NCI-H460 (cell line): ENCODE measurements around the gene CALR. TPM values are rescaled to one million over a fixed set of nuclear protein-coding genes. Genes with fewer than 3 reads are reported as not detected.

Experiments used
- DNase-seq: peaks from one replicate; pipeline ENCODE4 v3.0.0-alpha.2; 2016; ENCODE audit warnings: low read depth; ENCODE audit errors: extremely low read depth
- total RNA-seq: library from RNA; depleted of rRNA; stranded (reverse); fragments of >200 nt; shearing (Covaris generic); gene quantifications from 2 replicates; pipeline ENCODE4 v1.2.3, GENCODE V29; 2014

CALR gene
- total RNA-seq, 1 experiment from 2014 or later, result 378 TPM

DNA sequence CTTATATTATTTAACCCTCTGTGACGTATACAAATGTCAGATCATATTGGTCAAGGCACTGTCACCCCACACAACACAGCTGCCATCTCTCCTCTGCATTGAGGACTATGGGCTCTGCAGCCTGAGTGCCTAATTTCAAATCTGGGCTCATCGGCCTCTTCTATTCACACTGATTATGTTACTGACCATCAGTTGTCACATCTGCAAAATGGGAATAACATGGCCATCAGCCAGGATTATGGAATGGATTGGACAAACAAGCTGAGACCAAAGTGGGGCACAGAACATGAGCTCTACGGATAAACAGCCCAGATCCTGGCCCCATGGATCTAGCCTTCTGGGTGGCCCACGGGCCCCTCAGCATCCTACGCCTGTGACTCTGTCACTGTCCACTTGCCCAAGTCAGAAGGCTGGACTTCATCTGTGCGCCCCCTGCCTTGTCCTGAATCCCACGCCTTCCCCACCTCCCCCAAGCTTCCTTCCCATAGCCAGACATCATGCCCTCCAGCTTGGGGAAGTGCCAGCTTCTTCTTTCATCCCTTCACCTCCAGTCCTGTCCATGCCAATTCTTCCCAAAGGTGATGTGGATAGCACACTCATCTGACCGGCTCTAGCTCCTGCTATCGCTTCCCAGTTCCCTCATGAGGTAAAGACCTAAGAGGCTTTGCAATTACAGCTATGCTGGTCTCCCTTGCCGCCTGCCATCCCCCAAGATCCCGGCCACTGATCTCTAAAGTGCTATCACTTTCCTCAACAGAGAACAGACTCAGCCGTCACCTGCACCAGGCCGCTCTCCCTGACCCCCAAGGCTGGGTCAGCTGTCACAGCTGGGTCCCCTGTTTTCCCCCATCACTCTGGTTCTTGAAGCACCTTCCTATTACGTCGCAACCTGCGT, 5.8 kb upstream of the CALR start:
- DNase-seq, result no peak

DNA sequence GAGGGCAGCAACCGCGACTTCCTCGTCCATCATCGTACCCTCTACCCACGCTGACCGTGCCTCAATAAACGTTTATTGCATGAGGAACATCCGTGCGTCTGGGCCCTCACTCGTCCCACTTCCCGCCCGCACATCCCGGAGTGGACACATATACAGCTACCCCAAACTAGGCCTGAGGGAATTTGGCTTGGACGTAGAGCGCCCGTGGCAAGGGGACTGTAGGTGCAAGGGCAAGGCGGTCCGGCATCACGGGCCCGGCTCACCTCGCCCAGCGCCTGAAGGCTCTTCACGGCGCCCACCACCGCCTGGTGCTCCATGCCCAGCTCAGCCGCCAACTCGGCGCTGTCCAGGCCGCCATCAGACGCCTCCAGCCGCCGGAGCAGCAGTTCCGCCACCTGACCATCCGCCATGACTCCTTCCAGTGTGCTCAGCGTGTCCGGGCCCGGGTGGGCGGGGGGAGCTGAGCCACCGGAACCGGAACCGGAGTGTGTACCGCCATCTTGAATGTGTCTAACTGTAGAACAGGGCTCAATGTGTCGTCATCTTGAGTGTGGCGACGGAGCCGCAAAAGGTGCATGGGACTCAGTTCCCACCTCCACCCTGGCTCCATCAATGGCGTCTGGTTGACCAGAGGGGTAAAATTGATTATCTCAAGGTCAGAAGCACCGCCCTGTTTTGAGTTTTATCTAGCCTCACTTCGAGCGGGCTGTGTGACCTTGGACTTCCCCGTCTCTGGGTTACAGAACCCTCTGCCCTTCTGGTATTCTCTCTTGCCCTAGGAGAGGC, 4.9 kb upstream of the CALR start, which contains the start of gene FARSA:
Gene FARSA, minus strand, starts transcription at position 425 of the 786 bp plus-strand sequence. Its CDS starts 15 bp downstream, at position 410.
- peak; percentile 83 for DNase-seq

DNA sequence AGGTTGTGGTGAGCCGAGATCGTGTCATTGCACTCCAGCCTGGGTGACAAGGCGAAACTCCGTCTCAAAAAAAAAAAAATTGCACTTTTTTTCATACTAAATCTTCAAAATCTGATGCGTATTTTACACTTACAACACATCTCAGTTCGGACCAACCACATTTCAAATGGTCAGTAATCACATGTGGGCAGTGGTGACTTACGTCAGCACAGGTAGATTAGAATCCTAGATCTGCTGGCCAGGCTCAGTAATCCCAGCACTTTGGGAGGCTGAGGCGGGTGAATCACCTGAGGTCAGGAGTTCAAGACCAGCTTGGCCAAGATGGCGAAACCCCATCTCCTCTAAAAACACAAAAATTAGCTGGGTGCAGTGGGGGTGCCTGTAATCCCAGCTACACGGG, 3.3 kb upstream of the CALR start:
- no peak for DNase-seq

DNA sequence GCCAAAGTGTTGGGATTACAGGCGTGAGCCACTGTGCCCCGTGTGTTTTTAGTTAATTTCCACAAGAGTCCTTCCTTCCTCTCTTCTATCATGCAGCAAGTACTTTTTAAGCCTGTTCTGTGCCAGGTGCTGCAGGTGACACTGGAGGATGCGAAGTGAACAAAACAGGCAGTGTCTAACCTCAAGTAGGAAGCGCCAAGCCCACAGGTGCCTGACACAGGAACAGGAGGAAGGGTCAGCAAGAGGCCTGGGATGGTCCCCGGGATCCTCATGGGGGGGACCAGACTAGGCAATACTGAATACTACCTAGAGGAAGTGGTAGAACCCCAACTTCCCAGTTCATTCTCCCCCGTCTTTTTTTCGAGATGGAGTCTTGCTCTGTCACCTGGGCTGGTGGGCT, 1.8 kb upstream of the CALR start:
- DNase-seq, result no peak

DNA sequence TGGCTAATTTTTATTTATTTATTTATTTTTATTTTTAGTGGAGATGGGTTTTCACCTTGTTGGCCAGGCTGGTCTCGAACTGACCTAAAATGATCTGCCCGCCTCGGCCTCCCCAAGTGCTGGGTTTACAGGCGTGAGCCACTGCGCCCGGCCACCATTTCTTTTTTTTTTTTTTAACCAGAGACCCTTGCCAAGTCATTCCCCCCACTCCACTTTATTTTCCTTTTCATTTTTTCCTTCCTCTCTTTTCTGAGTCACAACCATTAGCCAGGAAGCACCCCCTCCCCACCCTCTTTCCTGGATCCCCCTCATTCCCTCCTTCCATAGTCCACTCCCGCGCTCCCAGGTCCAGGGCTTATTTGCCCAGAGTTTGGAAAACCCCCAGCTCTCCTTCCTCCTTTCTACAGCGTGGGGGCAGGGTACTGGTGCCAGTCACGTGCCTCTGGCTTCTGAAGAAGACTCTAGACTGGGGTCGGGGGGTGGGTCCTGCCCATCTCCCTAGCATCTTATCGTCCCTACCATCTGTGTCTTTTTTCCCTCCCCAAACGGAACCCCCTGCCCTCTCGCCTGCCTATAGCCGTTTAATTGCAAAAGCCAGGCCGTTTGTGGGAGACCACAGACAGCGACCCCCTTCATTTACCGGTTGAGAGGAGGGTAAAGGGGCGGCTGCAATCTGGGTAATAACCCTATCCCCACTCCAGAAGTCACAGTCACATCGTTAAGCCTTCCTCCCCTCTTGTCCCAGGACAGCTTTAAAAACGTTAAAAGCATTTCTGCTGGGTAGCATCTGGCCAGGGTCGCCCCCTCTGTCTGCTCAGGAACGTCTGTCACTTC, 1.1 kb upstream of the CALR start:
- no peak for DNase-seq

DNA sequence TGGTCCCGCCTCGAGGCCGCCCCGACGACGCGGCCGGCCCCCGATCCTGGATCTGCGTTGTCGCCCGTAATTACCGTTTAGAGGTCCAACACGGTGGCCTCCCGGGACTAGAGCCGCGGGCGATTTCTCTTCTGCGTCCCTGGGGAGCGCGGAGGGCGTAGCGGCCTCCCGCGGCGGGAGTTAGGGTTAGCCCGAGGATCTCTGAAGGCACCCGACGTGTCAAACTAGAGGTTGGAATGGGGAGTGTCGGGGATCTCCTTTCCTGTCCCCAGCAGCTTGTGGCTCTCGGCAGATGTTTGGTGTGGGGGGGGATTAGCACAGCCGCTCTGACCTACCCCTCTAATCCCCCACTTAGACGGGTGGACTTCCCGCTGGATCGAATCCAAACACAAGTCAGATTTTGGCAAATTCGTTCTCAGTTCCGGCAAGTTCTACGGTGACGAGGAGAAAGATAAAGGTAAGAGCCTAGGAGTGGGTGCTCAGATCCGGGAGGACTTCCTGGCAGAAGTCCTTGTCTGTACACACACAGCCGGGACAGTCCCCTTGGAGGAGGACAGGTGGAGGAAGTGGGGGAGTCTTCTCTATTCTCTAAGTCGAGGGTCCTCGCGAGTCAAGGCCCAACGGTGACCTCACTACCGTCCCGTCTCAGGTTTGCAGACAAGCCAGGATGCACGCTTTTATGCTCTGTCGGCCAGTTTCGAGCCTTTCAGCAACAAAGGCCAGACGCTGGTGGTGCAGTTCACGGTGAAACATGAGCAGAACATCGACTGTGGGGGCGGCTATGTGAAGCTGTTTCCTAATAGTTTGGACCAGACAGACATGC, 581 bp downstream of the CALR start:
- DNase-seq, result no peak

DNA sequence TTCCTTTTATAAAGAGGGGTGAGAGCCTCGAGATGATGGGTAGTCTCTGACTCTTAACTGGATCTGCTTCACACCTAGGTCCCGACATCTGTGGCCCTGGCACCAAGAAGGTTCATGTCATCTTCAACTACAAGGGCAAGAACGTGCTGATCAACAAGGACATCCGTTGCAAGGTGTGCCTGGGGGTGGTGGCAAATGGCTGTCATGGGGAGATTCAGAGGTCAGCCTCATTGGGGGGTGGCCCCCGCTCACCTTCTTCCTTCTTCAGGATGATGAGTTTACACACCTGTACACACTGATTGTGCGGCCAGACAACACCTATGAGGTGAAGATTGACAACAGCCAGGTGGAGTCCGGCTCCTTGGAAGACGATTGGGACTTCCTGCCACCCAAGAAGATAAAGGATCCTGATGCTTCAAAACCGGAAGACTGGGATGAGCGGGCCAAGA, 1.6 kb downstream of the CALR start:
- DNase-seq, result no peak

DNA sequence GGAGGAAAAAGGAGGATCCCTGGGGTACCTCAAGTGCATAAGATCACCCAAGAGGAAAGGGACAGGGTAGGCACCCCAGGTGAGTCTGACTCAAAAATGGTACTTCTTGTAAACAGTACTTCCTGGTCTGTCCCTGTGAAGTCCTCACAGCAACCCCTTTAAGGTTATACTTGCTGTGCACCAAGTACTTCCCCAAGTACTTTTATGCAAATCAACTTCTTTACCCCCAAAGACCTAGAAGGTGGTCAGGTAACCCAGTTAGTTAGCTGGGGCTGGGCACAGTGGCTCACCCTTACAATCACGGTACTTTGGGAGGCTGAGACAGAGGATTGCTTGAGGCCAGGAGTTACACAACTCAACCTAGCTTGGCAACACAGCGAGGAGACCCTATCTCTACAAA, 2.5 kb downstream of the CALR start:
- no peak for DNase-seq

DNA sequence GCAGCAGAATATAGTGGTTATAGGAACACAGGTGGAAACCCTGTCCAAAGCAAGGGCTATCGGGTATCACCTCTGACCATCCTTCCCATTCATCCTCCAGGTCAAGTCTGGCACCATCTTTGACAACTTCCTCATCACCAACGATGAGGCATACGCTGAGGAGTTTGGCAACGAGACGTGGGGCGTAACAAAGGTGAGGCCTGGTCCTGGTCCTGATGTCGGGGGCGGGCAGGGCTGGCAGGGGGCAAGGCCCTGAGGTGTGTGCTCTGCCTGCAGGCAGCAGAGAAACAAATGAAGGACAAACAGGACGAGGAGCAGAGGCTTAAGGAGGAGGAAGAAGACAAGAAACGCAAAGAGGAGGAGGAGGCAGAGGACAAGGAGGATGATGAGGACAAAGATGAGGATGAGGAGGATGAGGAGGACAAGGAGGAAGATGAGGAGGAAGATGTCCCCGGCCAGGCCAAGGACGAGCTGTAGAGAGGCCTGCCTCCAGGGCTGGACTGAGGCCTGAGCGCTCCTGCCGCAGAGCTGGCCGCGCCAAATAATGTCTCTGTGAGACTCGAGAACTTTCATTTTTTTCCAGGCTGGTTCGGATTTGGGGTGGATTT, 5.1 kb downstream of the CALR start:
- DNase-seq, result no peak

DNA sequence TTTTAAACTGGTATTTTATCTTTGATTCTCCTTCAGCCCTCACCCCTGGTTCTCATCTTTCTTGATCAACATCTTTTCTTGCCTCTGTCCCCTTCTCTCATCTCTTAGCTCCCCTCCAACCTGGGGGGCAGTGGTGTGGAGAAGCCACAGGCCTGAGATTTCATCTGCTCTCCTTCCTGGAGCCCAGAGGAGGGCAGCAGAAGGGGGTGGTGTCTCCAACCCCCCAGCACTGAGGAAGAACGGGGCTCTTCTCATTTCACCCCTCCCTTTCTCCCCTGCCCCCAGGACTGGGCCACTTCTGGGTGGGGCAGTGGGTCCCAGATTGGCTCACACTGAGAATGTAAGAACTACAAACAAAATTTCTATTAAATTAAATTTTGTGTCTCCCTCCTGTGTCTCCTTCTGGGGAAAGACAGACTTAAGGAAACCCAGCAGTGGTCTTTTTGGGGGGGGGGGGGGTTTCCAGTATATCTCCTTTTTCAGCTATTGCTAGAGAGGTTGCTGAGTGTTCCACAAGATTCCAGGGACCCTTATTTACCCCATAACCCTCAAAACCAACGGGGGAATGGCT, 5.8 kb downstream of the CALR start:
- no peak for DNase-seq

DNA sequence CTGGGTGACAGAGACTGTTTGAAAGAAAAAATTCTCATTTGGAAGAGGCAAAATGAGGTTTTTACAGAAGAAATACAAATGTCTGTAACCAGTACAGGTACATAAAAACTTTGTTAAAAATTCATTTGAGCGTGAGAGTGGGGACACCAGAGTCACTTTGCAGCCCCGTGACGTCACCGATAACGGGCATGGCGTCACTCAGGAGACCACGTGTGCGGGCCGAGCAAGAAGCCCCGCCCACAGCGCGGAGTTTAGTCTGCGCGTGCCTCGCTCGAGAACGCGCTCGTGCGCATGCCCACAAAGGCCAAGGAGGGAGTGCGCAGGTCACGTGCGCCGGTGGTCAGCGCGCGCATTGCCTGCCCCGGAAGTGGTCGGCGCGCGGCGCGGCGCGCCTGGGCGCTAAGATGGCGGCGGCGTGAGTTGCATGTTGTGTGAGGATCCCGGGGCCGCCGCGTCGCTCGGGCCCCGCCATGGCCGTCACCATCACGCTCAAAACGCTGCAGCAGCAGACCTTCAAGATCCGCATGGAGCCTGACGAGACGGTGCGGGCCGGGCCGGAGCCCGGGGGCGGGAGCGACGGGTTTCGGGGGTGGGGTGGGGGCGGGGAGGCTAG, 7.2 kb downstream of the CALR start, which contains the start of gene RAD23A:
Gene RAD23A, plus strand, starts transcription at position 384 of the 613 bp plus-strand sequence. Its CDS starts 87 bp downstream, at position 471.
- DNase-seq, result peak; percentile 96

DNA sequence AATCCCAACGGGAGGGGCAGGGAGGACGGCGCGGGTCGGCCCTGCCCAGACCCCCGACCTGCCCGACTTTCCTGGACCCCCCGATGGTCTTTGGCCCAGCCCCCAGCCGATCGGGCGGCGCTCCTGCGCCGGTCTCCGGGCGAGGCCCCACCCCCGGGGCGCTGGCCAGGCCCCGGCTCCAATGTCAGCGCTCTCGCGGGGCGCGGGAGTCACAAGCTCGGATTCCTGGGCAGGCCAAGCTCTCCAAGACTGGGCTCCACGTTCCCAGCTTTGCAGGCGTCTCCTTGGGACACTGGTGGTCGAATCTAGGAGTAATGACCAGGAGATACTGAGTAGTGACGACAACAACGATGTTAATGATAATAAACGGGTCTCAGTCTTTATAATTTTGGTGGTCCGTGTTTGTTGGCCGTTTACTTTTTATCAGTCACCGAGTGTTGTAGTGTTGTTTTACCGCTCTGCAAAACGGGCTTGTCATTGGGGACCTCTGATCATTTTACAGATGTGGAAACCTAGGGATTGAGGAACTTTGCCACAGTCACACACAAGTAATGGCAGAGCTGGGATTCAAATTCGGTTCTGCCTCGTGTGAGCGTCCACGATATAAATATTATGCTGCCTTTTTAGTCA, 7.8 kb downstream of the CALR start:
- no peak for DNase-seq

DNA sequence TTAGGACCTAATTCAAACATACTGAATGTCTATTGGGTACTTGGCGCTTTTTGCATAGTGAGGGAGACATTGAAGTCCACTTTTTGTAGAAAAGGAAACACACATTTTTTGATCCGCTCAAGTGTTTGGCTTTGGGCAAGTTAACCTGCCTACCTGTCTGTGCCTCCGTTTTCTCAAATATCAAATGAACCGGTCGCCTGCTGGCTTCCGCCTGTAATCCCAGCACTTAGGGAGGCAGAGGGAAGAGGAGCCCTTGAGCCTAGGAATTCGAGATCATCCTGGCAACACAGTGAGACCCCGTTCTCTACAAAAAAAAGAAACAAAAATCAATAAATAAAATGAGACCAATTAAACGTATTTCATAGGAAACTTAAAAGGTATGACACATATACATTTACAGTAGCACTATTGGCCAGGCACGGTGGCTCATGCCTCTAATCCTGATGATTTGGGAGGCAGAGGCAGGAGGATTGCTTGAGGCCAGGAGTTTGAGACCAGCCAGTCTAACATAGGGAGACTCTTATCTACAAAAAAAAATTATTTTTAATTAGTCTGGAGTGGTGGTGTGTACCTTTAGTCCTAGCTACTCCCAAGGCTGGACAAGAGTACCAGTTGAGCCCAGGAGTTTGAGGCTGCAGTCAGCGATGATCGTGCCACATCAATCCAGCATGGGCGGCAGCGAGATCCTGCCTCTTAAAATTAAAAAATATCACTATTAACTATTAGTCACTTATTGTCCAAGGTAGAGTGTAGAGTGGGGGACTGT, 8.5 kb downstream of the CALR start:
- no peak for DNase-seq

DNA sequence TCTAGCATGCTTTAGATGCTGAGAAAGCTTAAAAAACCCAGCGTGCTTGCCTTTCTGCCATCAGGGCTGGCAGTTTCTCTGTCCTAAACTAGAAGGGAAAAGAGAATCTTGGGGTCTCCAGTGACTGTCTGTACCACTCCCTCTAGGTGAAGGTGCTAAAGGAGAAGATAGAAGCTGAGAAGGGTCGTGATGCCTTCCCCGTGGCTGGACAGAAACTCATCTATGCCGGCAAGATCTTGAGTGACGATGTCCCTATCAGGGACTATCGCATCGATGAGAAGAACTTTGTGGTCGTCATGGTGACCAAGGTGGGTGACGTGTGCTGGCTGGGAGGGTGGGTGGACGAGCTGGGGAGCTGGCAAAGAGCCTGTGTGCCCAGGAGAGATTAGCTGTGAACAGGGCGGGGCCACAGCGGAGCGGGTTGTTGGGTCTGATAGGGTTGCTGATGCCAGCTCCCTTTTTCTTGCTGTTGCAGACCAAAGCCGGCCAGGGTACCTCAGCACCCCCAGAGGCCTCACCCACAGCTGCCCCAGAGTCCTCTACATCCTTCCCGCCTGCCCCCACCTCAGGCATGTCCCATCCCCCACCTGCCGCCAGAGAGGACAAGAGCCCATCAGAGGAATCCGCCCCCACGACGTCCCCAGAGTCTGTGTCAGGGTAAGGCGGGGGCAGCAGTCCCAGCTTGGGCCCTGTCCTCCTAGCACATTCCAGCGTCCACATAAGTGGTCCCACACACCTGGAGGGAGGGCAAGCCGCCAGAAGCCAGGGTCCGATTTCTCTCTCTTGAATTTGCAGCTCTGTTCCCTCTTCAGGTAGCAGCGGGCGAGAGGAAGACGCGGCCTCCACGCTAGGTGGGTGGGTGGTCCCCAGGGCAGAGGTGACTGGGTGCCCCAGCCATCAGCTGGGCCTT, 9.5 kb downstream of the CALR start:
- DNase-seq, result no peak

DNA sequence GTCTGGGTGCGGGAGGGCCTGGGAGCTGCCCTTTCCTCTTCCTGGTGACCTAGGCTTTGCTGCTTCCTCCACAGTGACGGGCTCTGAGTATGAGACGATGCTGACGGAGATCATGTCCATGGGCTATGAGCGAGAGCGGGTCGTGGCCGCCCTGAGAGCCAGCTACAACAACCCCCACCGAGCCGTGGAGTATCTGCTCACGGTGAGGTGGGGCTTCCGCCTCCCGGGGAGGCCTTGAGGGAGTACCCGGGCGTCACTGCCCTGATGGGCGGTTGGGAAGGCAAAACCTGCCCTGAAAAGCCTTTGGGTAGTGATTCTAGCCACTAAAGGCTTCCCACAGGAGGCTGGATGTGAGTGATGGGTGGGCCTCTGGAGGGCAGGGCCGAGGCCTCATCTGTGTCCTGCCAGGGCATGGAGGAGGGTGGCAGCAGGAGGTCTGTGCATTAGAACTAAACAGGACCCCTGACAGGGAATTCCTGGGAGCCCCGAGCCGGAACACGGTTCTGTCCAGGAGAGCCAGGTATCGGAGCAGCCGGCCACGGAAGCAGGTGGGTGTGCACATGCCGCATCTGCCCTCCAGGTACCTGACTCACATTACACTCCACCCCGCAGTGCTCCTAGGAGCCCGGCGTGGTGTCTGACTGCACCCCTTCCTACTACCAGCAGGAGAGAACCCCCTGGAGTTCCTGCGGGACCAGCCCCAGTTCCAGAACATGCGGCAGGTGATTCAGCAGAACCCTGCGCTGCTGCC, 10.4 kb downstream of the CALR start:
- no peak for DNase-seq
